Mesendoderm (in vitro differentiated cells): ENCODE results near the gene EHBP1L1.

Experiments used
- DNase-seq: peaks from one replicate; pipeline ENCODE4 v3.0.0; 2013
- H2AK5ac ChIP-seq: 2 replicates; pipeline ENCODE4 v1.6.1; 2013; ENCODE audit warnings: low read length, inconsistent platforms
- H2BK120ac ChIP-seq: 2 replicates; pipeline ENCODE4 v1.6.1; 2013; ENCODE audit warnings: low read depth, mild to moderate bottlenecking, low read length, moderate library complexity, mixed read lengths
- H2BK15ac ChIP-seq: replicated peaks from 2 replicates; pipeline ENCODE4 v1.6.1; 2013; ENCODE audit warnings: low read depth, mild to moderate bottlenecking, moderate library complexity
- H2BK5ac ChIP-seq: 2 replicates; pipeline ENCODE4 v1.6.1; 2013; ENCODE audit warnings: low read length, inconsistent platforms
- H3K18ac ChIP-seq: 2 replicates; pipeline ENCODE4 v1.6.1; 2013; ENCODE audit warnings: mild to moderate bottlenecking, low read length, mixed read lengths
- H3K23ac ChIP-seq: one replicate; pipeline ENCODE4 v1.6.1; 2013; ENCODE audit warnings: low read length
- H3K27ac ChIP-seq: 2 replicates; pipeline ENCODE4 v1.5.1; 2013; ENCODE audit warnings: low read depth, mild to moderate bottlenecking, inconsistent platforms, low read length, moderate library complexity
- H3K27me3 ChIP-seq: 2 replicates; pipeline ENCODE4 v1.6.1; 2013; ENCODE audit warnings: low read length, control low read depth, mild to moderate bottlenecking, inconsistent platforms; ENCODE audit not compliant: insufficient read depth, poor library complexity
- H3K36me3 ChIP-seq: 2 replicates; pipeline ENCODE4 v1.6.1; 2013; ENCODE audit warnings: low read length, inconsistent platforms; ENCODE audit not compliant: control insufficient read depth, insufficient read depth
- H3K4ac ChIP-seq: one replicate; pipeline ENCODE4 v1.6.1; 2013; ENCODE audit warnings: low read depth, mild to moderate bottlenecking, low read length, moderate library complexity
- H3K4me1 ChIP-seq: 2 replicates; pipeline ENCODE4 v1.6.1; 2013; ENCODE audit warnings: low read depth, low read length, inconsistent platforms; ENCODE audit not compliant: control insufficient read depth
- H3K4me2 ChIP-seq: 2 replicates; pipeline ENCODE4 v1.6.1; 2013; ENCODE audit warnings: low read length
- H3K4me3 ChIP-seq: 2 replicates; pipeline ENCODE4 v1.5.1; 2013; ENCODE audit warnings: mild to moderate bottlenecking, low read length
- H3K56ac ChIP-seq: one replicate; pipeline ENCODE4 v1.6.1; 2013; ENCODE audit warnings: low read length
- H3K79me1 ChIP-seq: 2 replicates; pipeline ENCODE4 v1.6.1; 2013; ENCODE audit warnings: low read length, inconsistent platforms
- H3K79me2 ChIP-seq: 2 replicates; pipeline ENCODE4 v1.6.1; 2013; ENCODE audit warnings: mild to moderate bottlenecking, low read length; ENCODE audit not compliant: control insufficient read depth, insufficient read depth
- H3K9ac ChIP-seq: 2 replicates; pipeline ENCODE4 v1.6.1; 2013; ENCODE audit warnings: low read length, inconsistent platforms
- H4K5ac ChIP-seq: one replicate; pipeline ENCODE4 v1.6.1; 2013; ENCODE audit warnings: low read length
- H4K8ac ChIP-seq: one replicate; pipeline ENCODE4 v1.6.1; 2013; ENCODE audit warnings: low read depth, mild to moderate bottlenecking, control low read depth, low read length, moderate library complexity
- WGBS: extraction: QIAGEN DNeasy Blood & Tissue Kit; methylation state at CpG from one replicate; pipeline ENCODE4 v1.1.7; 2013; ENCODE audit warnings: low lambda C conversion rate, missing lambda C conversion rate; ENCODE audit not compliant: insufficient coverage; ENCODE audit errors: extremely low coverage; 5-methylcytosine and 5-hydroxymethylcytosine counted together

The EHBP1L1 gene

GRCh38 chr11:65532388-65533064 is 43.3 kb upstream of the EHBP1L1 start:
- no peak overlapping the region for H2AK5ac ChIP-seq
- no peak overlapping the region for H2BK120ac ChIP-seq
- H3K27me3 ChIP-seq = no peaks in the 10 kb centered on the region
- no peak overlapping the region for H4K8ac ChIP-seq
- H3K4me2 ChIP-seq = no peak overlapping the region
- H3K4me1 ChIP-seq = no peaks in the 10 kb centered on the region
- no peak overlapping the region for H3K9ac ChIP-seq
- WGBS = no CpG with 5 or more reads among the region's 15 CpGs
- H4K5ac ChIP-seq = no peak overlapping the region
- H3K23ac ChIP-seq = no peak overlapping the region
- H3K56ac ChIP-seq = no peak overlapping the region
- H3K18ac ChIP-seq = no peak overlapping the region
- H2BK15ac ChIP-seq = no peak overlapping the region
- H3K79me1 ChIP-seq = no peaks in the 10 kb centered on the region
- H3K27ac ChIP-seq = no peak overlapping the region
- DNase-seq = no peak
- H2BK5ac ChIP-seq = no peak overlapping the region
- H3K4ac ChIP-seq = no peak overlapping the region
- H3K36me3 ChIP-seq = peaks cover 14% of the 10 kb centered on the region
- H3K79me2 ChIP-seq = no peaks in the 10 kb centered on the region
- no peak overlapping the region for H3K4me3 ChIP-seq

GRCh38 chr11:65535102-65535501 is 40.8 kb upstream of the EHBP1L1 start:
- Histone ChIP-seq H2BK15ac (no peak overlapping the region), H3K4me3 (no peak overlapping the region), H2BK5ac (no peak overlapping the region), H3K79me1 (no peaks in the 10 kb centered on the region), H3K9ac (no peak overlapping the region), H3K4ac (no peak overlapping the region), H3K27me3 (no peaks in the 10 kb centered on the region), H3K4me2 (no peak overlapping the region), H2AK5ac (no peak overlapping the region), H3K4me1 (no peaks in the 10 kb centered on the region), H4K5ac (no peak overlapping the region), H3K18ac (no peak overlapping the region), H3K23ac (no peak overlapping the region), H3K79me2 (no peaks in the 10 kb centered on the region), H4K8ac (no peak overlapping the region), H3K56ac (no peak overlapping the region), H3K27ac (no peak overlapping the region), H2BK120ac (no peak overlapping the region), H3K36me3 (peaks cover 14% of the 10 kb centered on the region)
- DNase-seq = no peak
- WGBS = no CpG with 5 or more reads among the region's 9 CpGs

- no peak overlapping the region for H3K56ac ChIP-seq
- H3K9ac ChIP-seq = no peak overlapping the region
- DNase-seq = no peak
- H2BK15ac ChIP-seq = no peak overlapping the region
- no peak overlapping the region for H2BK5ac ChIP-seq
- H3K4me2 ChIP-seq = no peak overlapping the region
- H3K79me1 ChIP-seq = no peaks in the 10 kb centered on the region
- H2BK120ac ChIP-seq = no peak overlapping the region
- no CpG with 5 or more reads among the region's 12 CpGs for WGBS
- H3K18ac ChIP-seq = no peak overlapping the region
- no peaks in the 10 kb centered on the region for H3K79me2 ChIP-seq
- H3K27me3 ChIP-seq = no peaks in the 10 kb centered on the region
- H3K27ac ChIP-seq = no peak overlapping the region
- H4K5ac ChIP-seq = no peak overlapping the region
- H3K36me3 ChIP-seq = peaks cover 11% of the 10 kb centered on the region
- H3K4me1 ChIP-seq = peaks cover 3% of the 10 kb centered on the region
- no peak overlapping the region for H3K23ac ChIP-seq
- H2AK5ac ChIP-seq = no peak overlapping the region
- no peak overlapping the region for H4K8ac ChIP-seq
- no peak overlapping the region for H3K4ac ChIP-seq
- H3K4me3 ChIP-seq = no peak overlapping the region
Measured at GRCh38 chr11:65536412-65537295, 39.2 kb upstream of the EHBP1L1 start.

- no peak overlapping the region for H3K4me2 ChIP-seq
- no peak overlapping the region for H3K56ac ChIP-seq
- H3K18ac ChIP-seq = no peak overlapping the region
- H3K27ac ChIP-seq = no peak overlapping the region
- no peaks in the 10 kb centered on the region for H3K27me3 ChIP-seq
- no peak overlapping the region for H2BK5ac ChIP-seq
- no peak overlapping the region for H2AK5ac ChIP-seq
- no peak overlapping the region for H3K4me3 ChIP-seq
- no peak overlapping the region for H2BK15ac ChIP-seq
- no peaks in the 10 kb centered on the region for H3K79me2 ChIP-seq
- H3K9ac ChIP-seq = no peak overlapping the region
- no peaks in the 10 kb centered on the region for H3K79me1 ChIP-seq
- H3K4me1 ChIP-seq = peaks cover 3% of the 10 kb centered on the region
- no peak overlapping the region for H4K5ac ChIP-seq
- H3K4ac ChIP-seq = no peak overlapping the region
- no CpG with 5 or more reads among the region's 2 CpGs for WGBS
- DNase-seq = no peak
- H2BK120ac ChIP-seq = no peak overlapping the region
- H4K8ac ChIP-seq = no peak overlapping the region
- peaks cover 9% of the 10 kb centered on the region for H3K36me3 ChIP-seq
- no peak overlapping the region for H3K23ac ChIP-seq
Measured at GRCh38 chr11:65537296-65537597, 38.6 kb upstream of the EHBP1L1 start.

GRCh38 chr11:65537620-65538231 is 38.1 kb upstream of the EHBP1L1 start:
- DNase-seq = no peak
- no peak overlapping the region for H3K56ac ChIP-seq
- no peaks in the 10 kb centered on the region for H3K27me3 ChIP-seq
- no peak overlapping the region for H3K4me3 ChIP-seq
- peaks cover 3% of the 10 kb centered on the region for H3K4me1 ChIP-seq
- peaks cover 6% of the 10 kb centered on the region for H3K36me3 ChIP-seq
- H2BK5ac ChIP-seq = no peak overlapping the region
- no peak overlapping the region for H4K5ac ChIP-seq
- no CpG with 5 or more reads among the region's 18 CpGs for WGBS
- no peak overlapping the region for H3K9ac ChIP-seq
- H3K79me1 ChIP-seq = no peaks in the 10 kb centered on the region
- H4K8ac ChIP-seq = no peak overlapping the region
- H2AK5ac ChIP-seq = no peak overlapping the region
- no peak overlapping the region for H2BK120ac ChIP-seq
- H3K23ac ChIP-seq = no peak overlapping the region
- H3K79me2 ChIP-seq = no peaks in the 10 kb centered on the region
- H3K18ac ChIP-seq = no peak overlapping the region
- no peak overlapping the region for H3K27ac ChIP-seq
- no peak overlapping the region for H3K4me2 ChIP-seq
- H2BK15ac ChIP-seq = no peak overlapping the region
- no peak overlapping the region for H3K4ac ChIP-seq
